ENCODE measurements around the gene BCL3.

GRCh38 chr19:44705502-44706010 is 43.0 kb upstream of the BCL3 start:
- TF ChIP-seq YY1 (tag by site-specific recombination; IDR thresholded peaks at IDR 0.05) (no peak), ZNF24 (tag by site-specific recombination; IDR thresholded peaks at IDR 0.05) (no peak), ZNF785 (tag by site-specific recombination; IDR thresholded peaks at IDR 0.05) (no peak), ZNF621 (tag by site-specific recombination; IDR thresholded peaks at IDR 0.05) (no peak), OSR2 (tag by site-specific recombination; IDR thresholded peaks at IDR 0.05) (no peak), ZNF23 (tag by site-specific recombination; IDR thresholded peaks at IDR 0.05; ENCODE audit: borderline replicate concordance) (no peak), ZNF274 (IDR thresholded peaks at IDR 0.05; ENCODE audit: low read length) (no peak), ZNF274 (tag by site-specific recombination; IDR thresholded peaks at IDR 0.05; ENCODE audit: borderline replicate concordance) (no peak), ZNF19 (tag by site-specific recombination; IDR thresholded peaks at IDR 0.05; ENCODE audit: low read depth) (no peak), ZBTB11 (tag by site-specific recombination; conservative IDR thresholded peaks at IDR 0.05; ENCODE audit: low read depth) (no peak), ZNF239 (tag by site-specific recombination; IDR thresholded peaks at IDR 0.05) (no peak), KLF7 (tag by site-specific recombination; IDR thresholded peaks at IDR 0.05; ENCODE audit: borderline replicate concordance) (no peak)
- TF ChIP-seq, protein P1, sequence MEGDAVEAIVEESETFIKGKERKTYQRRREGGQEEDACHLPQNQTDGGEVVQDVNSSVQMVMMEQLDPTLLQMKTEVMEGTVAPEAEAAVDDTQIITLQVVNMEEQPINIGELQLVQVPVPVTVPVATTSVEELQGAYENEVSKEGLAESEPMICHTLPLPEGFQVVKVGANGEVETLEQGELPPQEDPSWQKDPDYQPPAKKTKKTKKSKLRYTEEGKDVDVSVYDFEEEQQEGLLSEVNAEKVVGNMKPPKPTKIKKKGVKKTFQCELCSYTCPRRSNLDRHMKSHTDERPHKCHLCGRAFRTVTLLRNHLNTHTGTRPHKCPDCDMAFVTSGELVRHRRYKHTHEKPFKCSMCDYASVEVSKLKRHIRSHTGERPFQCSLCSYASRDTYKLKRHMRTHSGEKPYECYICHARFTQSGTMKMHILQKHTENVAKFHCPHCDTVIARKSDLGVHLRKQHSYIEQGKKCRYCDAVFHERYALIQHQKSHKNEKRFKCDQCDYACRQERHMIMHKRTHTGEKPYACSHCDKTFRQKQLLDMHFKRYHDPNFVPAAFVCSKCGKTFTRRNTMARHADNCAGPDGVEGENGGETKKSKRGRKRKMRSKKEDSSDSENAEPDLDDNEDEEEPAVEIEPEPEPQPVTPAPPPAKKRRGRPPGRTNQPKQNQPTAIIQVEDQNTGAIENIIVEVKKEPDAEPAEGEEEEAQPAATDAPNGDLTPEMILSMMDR (tag by site-specific recombination; IDR thresholded peaks at IDR 0.05): no peak
